HEK293 (cell line): ENCODE results near the gene FLT4.

Experiments
- CTCF ChIA-PET: fragments of 350-600 bp; formaldehyde crosslinking; extraction: SDS; loops from one replicate; lab custom pipeline; 2021; ENCODE audit warnings: antibody characterized with exemption; lab: Yijun Ruan, JAX
- POLR2A ChIA-PET: fragments of 300-600 bp; formaldehyde crosslinking; extraction: SDS; loops from one replicate; lab custom pipeline; 2020; ENCODE audit warnings: antibody characterized with exemption, inconsistent platforms; lab: Yijun Ruan, JAX
- H3K27ac ChIP-seq: fragments of 200-500 bp; sonication (Bioruptor generic); 2 replicates; pipeline ENCODE4 v1.5.1; 2014; ENCODE audit warnings: low read depth, low read length, control low read depth, inconsistent platforms; ENCODE audit errors: extremely low read depth
- H3K36me3 ChIP-seq, 2 experiments: fragments of 200-500 bp in 1 of 2; sonication (Bioruptor generic) in 1 of 2; 1 replicate in 1 of 2; 2 replicates in 1 of 2; pipeline ENCODE4 v1.5.1; 2014 to 2017; ENCODE audit warnings: inconsistent platforms in 2 of 2, low read length in 2 of 2; ENCODE audit not compliant: control insufficient read depth in 2 of 2, insufficient read depth in 1 of 2
- H3K4me1 ChIP-seq: fragments of 200-500 bp; sonication (Bioruptor generic); 2 replicates; pipeline ENCODE4 v1.5.1; 2014; ENCODE audit warnings: mild to moderate bottlenecking, low read length, inconsistent platforms; ENCODE audit not compliant: control insufficient read depth, insufficient read depth
- H3K4me3 ChIP-seq: 2 replicates; pipeline ENCODE4 v1.5.1; 2011; ENCODE audit warnings: low read depth, mild to moderate bottlenecking, control low read depth, low read length, moderate library complexity
- H3K9me3 ChIP-seq: fragments of 200-500 bp; sonication (Bioruptor generic); 2 replicates; pipeline ENCODE4 v1.5.1; 2014; ENCODE audit warnings: low read depth, low read length, inconsistent platforms; ENCODE audit not compliant: control insufficient read depth, insufficient read depth
- KLF10 ChIP-seq: fragments of 450-650 bp; IDR thresholded peaks from 2 replicates; pipeline ENCODE4 v1.5.1; 2018; ENCODE audit warnings: missing biosample characterization, mild to moderate bottlenecking, missing genetic modification characterization
- MYNN ChIP-seq: fragments of 450-650 bp; formaldehyde crosslinking; IDR thresholded peaks from 2 replicates; pipeline ENCODE4 v1.5.1; 2016; ENCODE audit warnings: missing biosample characterization, missing genetic modification characterization, borderline replicate concordance
- SCRT2 ChIP-seq: fragments of 450-650 bp; formaldehyde crosslinking; IDR thresholded peaks from 2 replicates; pipeline ENCODE4 v1.5.1; 2016; ENCODE audit warnings: missing biosample characterization, missing genetic modification characterization
- ZBTB8A ChIP-seq: fragments of 450-650 bp; formaldehyde crosslinking; IDR thresholded peaks from 2 replicates; pipeline ENCODE4 v1.5.1; 2016; ENCODE audit warnings: missing biosample characterization, missing genetic modification characterization
- ZNF19 ChIP-seq: fragments of 450-650 bp; formaldehyde crosslinking; IDR thresholded peaks from 2 replicates; pipeline ENCODE4; 2016; ENCODE audit warnings: missing biosample characterization, missing genetic modification characterization, low read depth
- ZNF341 ChIP-seq: fragments of 450-650 bp; formaldehyde crosslinking; IDR thresholded peaks from 2 replicates; pipeline ENCODE4; 2016; ENCODE audit warnings: low read depth, missing biosample characterization, missing genetic modification characterization
- ZNF501 ChIP-seq: fragments of 450-650 bp; formaldehyde crosslinking; IDR thresholded peaks from 2 replicates; pipeline ENCODE4 v1.5.1; 2016; ENCODE audit warnings: missing biosample characterization, missing genetic modification characterization
- ZNF529 ChIP-seq: fragments of 450-650 bp; formaldehyde crosslinking; IDR thresholded peaks from 2 replicates; pipeline ENCODE4 v1.5.1; 2017; ENCODE audit warnings: missing genetic modification characterization, missing biosample characterization; ENCODE audit not compliant: insufficient replicate concordance
- ZNF558 ChIP-seq: fragments of 450-650 bp; formaldehyde crosslinking; IDR thresholded peaks from 2 replicates; pipeline ENCODE4 v1.5.1; 2016; ENCODE audit warnings: missing biosample characterization, missing genetic modification characterization
- ZNF792 ChIP-seq: fragments of 450-650 bp; formaldehyde crosslinking; IDR thresholded peaks from 2 replicates; pipeline ENCODE4 v1.5.1; 2016; ENCODE audit warnings: missing biosample characterization, missing genetic modification characterization
- ZSCAN23 ChIP-seq: fragments of 450-650 bp; formaldehyde crosslinking; IDR thresholded peaks from 2 replicates; pipeline ENCODE4 v1.5.1; 2016; ENCODE audit warnings: missing biosample characterization, missing genetic modification characterization
- TF ChIP-seq, protein P1 (sequence below): fragments of 450-650 bp; formaldehyde crosslinking; IDR thresholded peaks from 2 replicates; pipeline ENCODE4 v1.5.1; 2016; ENCODE audit warnings: missing biosample characterization, missing genetic modification characterization
- TF ChIP-seq, protein P2 (sequence below): fragments of 450-650 bp; formaldehyde crosslinking; IDR thresholded peaks from 2 replicates; pipeline ENCODE4 v1.5.1; 2016; ENCODE audit warnings: missing biosample characterization, missing genetic modification characterization
- TF ChIP-seq, protein P3 (sequence below): fragments of 450-650 bp; formaldehyde crosslinking; IDR thresholded peaks from 2 replicates; pipeline ENCODE4 v1.5.1; 2016; ENCODE audit warnings: missing biosample characterization, missing genetic modification characterization, borderline replicate concordance
- TF ChIP-seq, protein P4 (sequence below): fragments of 450-650 bp; formaldehyde crosslinking; IDR thresholded peaks from 2 replicates; pipeline ENCODE4 v1.5.1; 2016; ENCODE audit warnings: missing biosample characterization, missing genetic modification characterization

Gene FLT4

DNA sequence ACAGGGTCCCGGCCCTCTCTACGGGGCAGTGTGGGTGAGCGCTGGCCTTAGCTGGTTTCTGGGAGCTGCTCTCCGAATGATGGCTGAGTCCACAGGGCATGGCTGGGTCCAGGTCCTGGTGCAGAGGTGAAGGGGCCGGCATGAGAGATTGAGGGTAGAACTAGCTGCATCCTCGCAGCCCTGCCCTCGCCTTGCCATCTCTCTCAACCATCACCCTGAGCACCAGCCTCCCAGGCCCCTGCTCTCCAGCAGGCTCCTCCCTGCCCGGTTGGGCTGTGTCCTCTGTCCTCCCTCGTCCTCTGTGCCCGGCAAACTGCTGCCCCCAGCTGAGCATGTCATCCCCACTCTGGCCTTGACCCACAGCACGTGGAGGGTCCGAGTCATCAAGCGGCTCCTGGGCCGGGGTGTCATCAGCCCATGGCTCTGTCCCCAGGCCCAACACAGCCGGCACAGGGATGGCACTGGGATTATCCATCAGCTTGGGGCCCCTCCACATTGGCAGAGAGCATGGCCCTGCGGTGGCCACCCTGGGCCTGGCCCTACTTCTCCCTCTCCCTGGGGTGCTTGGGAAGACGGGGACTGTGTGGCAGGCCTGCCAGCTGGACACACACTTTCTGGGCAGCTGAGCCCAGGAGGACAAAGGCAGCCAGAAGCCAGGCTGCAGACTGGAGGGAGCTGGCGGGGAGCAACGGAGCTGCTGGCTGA, 8.4 kb downstream of the FLT4 start (continued):
- TF ChIP-seq, protein P1, sequence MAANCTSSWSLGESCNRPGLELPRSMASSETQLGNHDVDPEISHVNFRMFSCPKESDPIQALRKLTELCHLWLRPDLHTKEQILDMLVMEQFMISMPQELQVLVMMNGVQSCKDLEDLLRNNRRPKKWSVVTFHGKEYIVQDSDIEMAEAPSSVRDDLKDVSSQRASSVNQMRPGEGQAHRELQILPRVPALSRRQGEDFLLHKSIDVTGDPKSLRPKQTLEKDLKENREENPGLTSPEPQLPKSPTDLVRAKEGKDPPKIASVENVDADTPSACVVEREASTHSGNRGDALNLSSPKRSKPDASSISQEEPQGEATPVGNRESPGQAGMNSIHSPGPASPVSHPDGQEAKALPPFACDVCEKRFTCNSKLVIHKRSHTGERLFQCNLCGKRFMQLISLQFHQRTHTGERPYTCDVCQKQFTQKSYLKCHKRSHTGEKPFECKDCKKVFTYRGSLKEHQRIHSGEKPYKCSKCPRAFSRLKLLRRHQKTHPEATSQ: no peak
- TF ChIP-seq ZNF558 (tag by site-specific recombination) (no peak), KLF10 (tag by site-specific recombination) (no peak), ZNF501 (no peak)
- TF ChIP-seq, protein P2, sequence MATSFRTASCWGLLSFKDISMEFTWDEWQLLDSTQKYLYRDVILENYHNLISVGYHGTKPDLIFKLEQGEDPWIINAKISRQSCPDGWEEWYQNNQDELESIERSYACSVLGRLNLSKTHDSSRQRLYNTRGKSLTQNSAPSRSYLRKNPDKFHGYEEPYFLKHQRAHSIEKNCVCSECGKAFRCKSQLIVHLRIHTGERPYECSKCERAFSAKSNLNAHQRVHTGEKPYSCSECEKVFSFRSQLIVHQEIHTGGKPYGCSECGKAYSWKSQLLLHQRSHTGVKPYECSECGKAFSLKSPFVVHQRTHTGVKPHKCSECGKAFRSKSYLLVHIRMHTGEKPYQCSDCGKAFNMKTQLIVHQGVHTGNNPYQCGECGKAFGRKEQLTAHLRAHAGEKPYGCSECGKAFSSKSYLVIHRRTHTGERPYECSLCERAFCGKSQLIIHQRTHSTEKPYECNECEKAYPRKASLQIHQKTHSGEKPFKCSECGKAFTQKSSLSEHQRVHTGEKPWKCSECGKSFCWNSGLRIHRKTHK (tag by site-specific recombination): no peak
- TF ChIP-seq, protein P3, sequence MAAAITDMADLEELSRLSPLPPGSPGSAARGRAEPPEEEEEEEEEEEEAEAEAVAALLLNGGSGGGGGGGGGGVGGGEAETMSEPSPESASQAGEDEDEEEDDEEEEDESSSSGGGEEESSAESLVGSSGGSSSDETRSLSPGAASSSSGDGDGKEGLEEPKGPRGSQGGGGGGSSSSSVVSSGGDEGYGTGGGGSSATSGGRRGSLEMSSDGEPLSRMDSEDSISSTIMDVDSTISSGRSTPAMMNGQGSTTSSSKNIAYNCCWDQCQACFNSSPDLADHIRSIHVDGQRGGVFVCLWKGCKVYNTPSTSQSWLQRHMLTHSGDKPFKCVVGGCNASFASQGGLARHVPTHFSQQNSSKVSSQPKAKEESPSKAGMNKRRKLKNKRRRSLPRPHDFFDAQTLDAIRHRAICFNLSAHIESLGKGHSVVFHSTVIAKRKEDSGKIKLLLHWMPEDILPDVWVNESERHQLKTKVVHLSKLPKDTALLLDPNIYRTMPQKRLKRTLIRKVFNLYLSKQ (tag by site-specific recombination): no peak

DNA sequence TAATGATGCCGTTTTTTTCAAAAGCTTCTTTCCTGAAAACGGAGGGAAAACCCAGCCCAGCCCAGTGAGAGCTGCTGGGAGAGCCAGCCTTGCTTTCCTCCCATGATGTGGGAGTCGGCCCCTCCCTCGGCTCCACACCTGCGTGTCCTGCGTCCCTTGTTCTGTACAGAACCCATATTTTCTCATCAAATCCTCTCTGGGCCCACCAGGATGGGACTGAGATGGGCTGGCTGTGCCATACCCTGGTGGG, 8.9 kb downstream of the FLT4 start:
- H3K36me3 ChIP-seq: no peaks in the 10 kb centered on the region
- CTCF ChIA-PET: no interaction called here
- POLR2A ChIA-PET: no interaction called here
- H3K27ac ChIP-seq: no peak overlapping the region
- TF ChIP-seq ZNF341 (tag by site-specific recombination) (no peak), ZNF792 (no peak), ZNF19 (tag by site-specific recombination) (no peak), ZSCAN23 (no peak), MYNN (tag by site-specific recombination) (no peak), ZBTB8A (no peak), SCRT2 (tag by site-specific recombination) (no peak), ZNF529 (tag by site-specific recombination) (no peak)
- TF ChIP-seq, protein P2 (tag by site-specific recombination): no peak
- TF ChIP-seq, protein P4, sequence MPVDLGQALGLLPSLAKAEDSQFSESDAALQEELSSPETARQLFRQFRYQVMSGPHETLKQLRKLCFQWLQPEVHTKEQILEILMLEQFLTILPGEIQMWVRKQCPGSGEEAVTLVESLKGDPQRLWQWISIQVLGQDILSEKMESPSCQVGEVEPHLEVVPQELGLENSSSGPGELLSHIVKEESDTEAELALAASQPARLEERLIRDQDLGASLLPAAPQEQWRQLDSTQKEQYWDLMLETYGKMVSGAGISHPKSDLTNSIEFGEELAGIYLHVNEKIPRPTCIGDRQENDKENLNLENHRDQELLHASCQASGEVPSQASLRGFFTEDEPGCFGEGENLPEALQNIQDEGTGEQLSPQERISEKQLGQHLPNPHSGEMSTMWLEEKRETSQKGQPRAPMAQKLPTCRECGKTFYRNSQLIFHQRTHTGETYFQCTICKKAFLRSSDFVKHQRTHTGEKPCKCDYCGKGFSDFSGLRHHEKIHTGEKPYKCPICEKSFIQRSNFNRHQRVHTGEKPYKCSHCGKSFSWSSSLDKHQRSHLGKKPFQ (tag by site-specific recombination): no peak
- no peaks in the 10 kb centered on the region for H3K4me1 ChIP-seq
- no peak overlapping the region for H3K4me3 ChIP-seq
- no peaks in the 10 kb centered on the region for H3K9me3 ChIP-seq
